ENCODE data around the gene NOTUM.

NOTUM gene

GRCh38 chr17:81908793-81909192 lies 52.2 kb downstream of the NOTUM start:
- no peak for DNase-seq

- DNase-seq, result no peak
Observed at GRCh38 chr17:81907219-81908145, 53.5 kb downstream of the NOTUM start.

- no peak for DNase-seq
Observed at GRCh38 chr17:81906476-81907218, 54.3 kb downstream of the NOTUM start.

- DNase-seq, result no peak
Observed at GRCh38 chr17:81905993-81906392, 55.0 kb downstream of the NOTUM start.

GRCh38 chr17:81905424-81905875 lies 55.5 kb downstream of the NOTUM start:
- no peak for DNase-seq

GRCh38 chr17:81904600-81905423 lies 56.2 kb downstream of the NOTUM start:
- no peak for DNase-seq

- DNase-seq, result no peak
Observed at GRCh38 chr17:81903896-81904599, 56.9 kb downstream of the NOTUM start.

- DNase-seq, result no peak
Observed at GRCh38 chr17:81903415-81903831, 57.6 kb downstream of the NOTUM start.

- DNase-seq, result no peak
Observed at GRCh38 chr17:81902653-81903414, 58.2 kb downstream of the NOTUM start.

Data from NCI-H82 (cell line).